SK-N-SH (cell line): ENCODE data around the gene UBE2G2. TPM values are rescaled to one million over a fixed set of nuclear protein-coding genes. Genes with fewer than 3 reads are reported as not detected.
A peak's percentile ranks its signal among the peaks of the same experiment; 100 is the strongest.

Experiments
- CTCF ChIA-PET: fragments of 300-600, 350-600 bp; formaldehyde crosslinking; extraction: SDS; loops from one replicate; lab custom pipeline; 2021; lab: Yijun Ruan, JAX
- POLR2A ChIA-PET: fragments of 350-600 bp; sonication (Branson Sonifier 250); formaldehyde crosslinking; extraction: SDS; loops from one replicate; lab custom pipeline; 2020; ENCODE audit warnings: antibody characterized with exemption, inconsistent platforms; lab: Yijun Ruan, JAX
- DNase-seq: peaks from one replicate; pipeline ENCODE4 v3.0.0; 2012
- H2AFZ ChIP-seq: fragments of 200-600 bp; sonication (generic); 2 replicates; pipeline ENCODE4 v1.8.1; 2016; ENCODE audit warnings: antibody characterized with exemption, mild to moderate bottlenecking, low read depth
- H3F3A ChIP-seq: fragments of 200-600 bp; sonication (generic); replicated peaks from 2 replicates; pipeline ENCODE3; 2016; ENCODE audit warnings: antibody characterized with exemption, mild to moderate bottlenecking; ENCODE audit not compliant: insufficient read depth
- H3K27ac ChIP-seq, 2 experiments: fragments of 200-500 bp in 1 of 2; fragments of 200-600 bp in 1 of 2; sonication (Bioruptor generic) in 1 of 2; sonication (generic), shearing (Covaris generic) in 1 of 2; 2 replicates each; pipeline versions ENCODE4 v1.5.1 to v1.6.1; 2014 to 2016; ENCODE audit warnings: low read depth in 2 of 2, inconsistent platforms in 1 of 2, low read length in 1 of 2, mild to moderate bottlenecking in 1 of 2, mixed read lengths in 1 of 2
- H3K27me3 ChIP-seq: fragments of 200-600 bp; sonication (generic), shearing (Covaris generic); 2 replicates; pipeline ENCODE4 v1.6.1; 2016; ENCODE audit warnings: mixed run types; ENCODE audit not compliant: insufficient read depth
- H3K36me3 ChIP-seq, 2 experiments: fragments of 200-500 bp in 1 of 2; fragments of 200-600 bp in 1 of 2; sonication (Bioruptor generic) in 1 of 2; sonication (generic) in 1 of 2; replicated peaks in 1 of 2; 2 replicates each; pipeline versions ENCODE3 to v1.5.1; 2014 to 2016; ENCODE audit warnings: low read length in 1 of 2, mild to moderate bottlenecking in 1 of 2; ENCODE audit not compliant: insufficient read depth in 2 of 2, control insufficient read depth in 1 of 2
- H3K4me1 ChIP-seq, 2 experiments: fragments of 200-500 bp in 1 of 2; fragments of 200-600 bp in 1 of 2; sonication (Bioruptor generic) in 1 of 2; sonication (generic), shearing (Covaris generic) in 1 of 2; 2 replicates each; pipeline versions ENCODE4 v1.5.1 to v1.6.1; 2014 to 2016; ENCODE audit warnings: low read depth in 1 of 2, low read length in 1 of 2, mixed run types in 1 of 2; ENCODE audit not compliant: insufficient read depth in 2 of 2, control insufficient read depth in 1 of 2
- H3K4me2 ChIP-seq: fragments of 200-600 bp; sonication (generic), shearing (Covaris generic); 2 replicates; pipeline ENCODE4 v1.6.1; 2017; ENCODE audit warnings: mixed run types
- H3K4me3 ChIP-seq, 2 experiments: fragments of 200-500 bp in 1 of 2; fragments of 200-600 bp in 1 of 2; sonication (Bioruptor generic) in 1 of 2; sonication (generic), shearing (Covaris generic) in 1 of 2; 2 replicates each; pipeline versions ENCODE4 v1.5.1 to v1.8.1; 2014 to 2016; ENCODE audit warnings: low read depth in 2 of 2, inconsistent platforms in 1 of 2, low read length in 1 of 2, mild to moderate bottlenecking in 1 of 2, mixed read lengths in 1 of 2, moderate library complexity in 1 of 2
- H3K79me2 ChIP-seq: fragments of 200-600 bp; sonication (generic); 2 replicates; pipeline ENCODE4 v1.8.1; 2017; ENCODE audit warnings: mild to moderate bottlenecking; ENCODE audit not compliant: insufficient read depth
- H3K9ac ChIP-seq: fragments of 200-600 bp; sonication (generic); 2 replicates; pipeline ENCODE4 v1.6.1; 2017; ENCODE audit warnings: mixed run types
- H3K9me2 ChIP-seq: fragments of 200-600 bp; sonication (generic); 2 replicates; pipeline ENCODE4 v1.6.1; 2017; ENCODE audit warnings: mixed run types
- H3K9me3 ChIP-seq: fragments of 200-600 bp; sonication (generic); 2 replicates; pipeline ENCODE4 v1.6.1; 2017; ENCODE audit warnings: mixed run types, mild to moderate bottlenecking, moderate library complexity
- H4K20me1 ChIP-seq: fragments of 200-600 bp; sonication (generic); 2 replicates; pipeline ENCODE4 v1.6.1; 2017; ENCODE audit warnings: mild to moderate bottlenecking, mixed run types; ENCODE audit not compliant: insufficient read depth
- CHD2 ChIP-seq: fragments of 150-350 bp; IDR thresholded peaks from 2 replicates; pipeline ENCODE4 v1.6.1; 2018; ENCODE audit warnings: low read length; ENCODE audit not compliant: partially characterized antibody
- ELF1 ChIP-seq: IDR thresholded peaks from 2 replicates; pipeline ENCODE4 v1.4.0; 2012
- EP300 ChIP-seq, 2 experiments: IDR thresholded peaks; 2 replicates each; pipeline versions ENCODE4 v1.4.0 to v1.6.1; 2012; ENCODE audit warnings: borderline replicate concordance in 1 of 2, low read depth in 1 of 2, low read length in 1 of 2
- EZH2phosphoT487 ChIP-seq: fragments of 200-600 bp; sonication (generic); IDR thresholded peaks from 2 replicates; pipeline ENCODE4 v1.6.1; 2017; ENCODE audit warnings: low read depth, mixed run types, mild to moderate bottlenecking, antibody characterized with exemption, moderate library complexity, borderline replicate concordance
- FOSL2 ChIP-seq: IDR thresholded peaks from 2 replicates; pipeline ENCODE4 v1.4.0; 2012; ENCODE audit warnings: low read depth, mild to moderate bottlenecking, moderate library complexity, borderline replicate concordance
- FOXJ3 ChIP-seq: sonication (generic); formaldehyde crosslinking; IDR thresholded peaks from 2 replicates; pipeline ENCODE4 v1.5.1; 2020; ENCODE audit warnings: mild to moderate bottlenecking, missing genetic modification reagents
- GATA2 ChIP-seq: sonication (generic); formaldehyde crosslinking; IDR thresholded peaks from 2 replicates; pipeline ENCODE4 v1.5.0; 2020; ENCODE audit warnings: mild to moderate bottlenecking, missing genetic modification reagents
- IRF3 ChIP-seq: fragments of 150-350 bp; IDR thresholded peaks from 2 replicates; pipeline ENCODE4 v1.6.1; 2016; ENCODE audit warnings: mild to moderate bottlenecking, low read depth, low read length
- POLR2AphosphoS5 ChIP-seq: IDR thresholded peaks from 2 replicates; pipeline ENCODE4 v1.6.1; 2012; ENCODE audit warnings: low read depth, low read length
- RAD21 ChIP-seq: IDR thresholded peaks from 2 replicates; pipeline ENCODE4 v1.6.1; 2012; ENCODE audit warnings: mild to moderate bottlenecking, low read length
- RCOR1 ChIP-seq: fragments of 150-350 bp; IDR thresholded peaks from 2 replicates; pipeline ENCODE4 v1.6.1; 2017; ENCODE audit warnings: antibody characterized with exemption, low read length
- USF2 ChIP-seq: fragments of 150-350 bp; IDR thresholded peaks from 2 replicates; pipeline ENCODE4 v1.6.1; 2017; ENCODE audit warnings: antibody characterized with exemption, low read length, low read depth, borderline replicate concordance
- WGBS: methylation state at CpG from one replicate; pipeline ENCODE4 v1.1.6; 2017; ENCODE audit warnings: low lambda C conversion rate; 5-methylcytosine and 5-hydroxymethylcytosine counted together
- polyA plus RNA-seq, 3 experiments: library from polyadenylated mRNA; depleted of rRNA; stranded (reverse); fragments of >200 nt; gene quantifications; 2 replicates each; pipeline ENCODE4 v1.2.3, GENCODE V29; 2012
- TF ChIP-seq, protein P1 (sequence below): IDR thresholded peaks from 2 replicates; pipeline ENCODE4 v1.4.0; 2012; ENCODE audit warnings: low read depth, borderline replicate concordance

The UBE2G2 gene
- polyA plus RNA-seq, 1 of the 3 experiments (the other 2 are of a cell fraction): 129 TPM

GRCh38 chr21:44834951-44835646, 33.5 kb upstream of the UBE2G2 start:
- Histone ChIP-seq H2AFZ (no peak overlapping the region), H3K79me2 (no peaks in the 10 kb centered on the region), H3K27me3 (no peaks in the 10 kb centered on the region)
- POLR2A ChIA-PET: no interaction called here
- TF ChIP-seq FOXJ3 (CRISPR knock-in tag) (no peak), RCOR1 (no peak), RAD21 (peak; percentile 32), USF2 (no peak), IRF3 (no peak), GATA2 (CRISPR knock-in tag) (no peak)
- TF ChIP-seq, protein P1, sequence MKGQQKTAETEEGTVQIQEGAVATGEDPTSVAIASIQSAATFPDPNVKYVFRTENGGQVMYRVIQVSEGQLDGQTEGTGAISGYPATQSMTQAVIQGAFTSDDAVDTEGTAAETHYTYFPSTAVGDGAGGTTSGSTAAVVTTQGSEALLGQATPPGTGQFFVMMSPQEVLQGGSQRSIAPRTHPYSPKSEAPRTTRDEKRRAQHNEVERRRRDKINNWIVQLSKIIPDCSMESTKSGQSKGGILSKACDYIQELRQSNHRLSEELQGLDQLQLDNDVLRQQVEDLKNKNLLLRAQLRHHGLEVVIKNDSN: no peak
- TF ChIP-seq, all 33 proteins: peak for 1
- CTCF ChIA-PET: no interaction called here
- no peak overlapping the region for H3K9ac ChIP-seq
- H3K9me2 ChIP-seq: no peaks in the 10 kb centered on the region
- no peak overlapping the region for H3K4me3 ChIP-seq
- H3K27ac ChIP-seq: no peak overlapping the region
- H3F3A ChIP-seq: no peaks in the 10 kb centered on the region
- no peak for DNase-seq
- 90% methylated on average over 28 of the region's 29 CpGs for WGBS
- no peaks in the 10 kb centered on the region; a peak in 1 of 4 replicates for H3K4me1 ChIP-seq
- no peak overlapping the region for H3K4me2 ChIP-seq
- H4K20me1 ChIP-seq: no peaks in the 10 kb centered on the region
- H3K36me3 ChIP-seq: no peaks in the 10 kb centered on the region
- no peaks in the 10 kb centered on the region for H3K9me3 ChIP-seq

- no peaks in the 10 kb centered on the region for H3K9me2 ChIP-seq
- no peaks in the 10 kb centered on the region for H3F3A ChIP-seq
- no peak for DNase-seq
- H3K9me3 ChIP-seq: no peaks in the 10 kb centered on the region
- H3K4me3 ChIP-seq: no peak overlapping the region
- no peak for TF ChIP-seq EZH2phosphoT487
- TF ChIP-seq EP300 (IDR thresholded peaks at IDR 0.05; ENCODE audit: borderline replicate concordance in 1 of 2, low read depth in 1 of 2, low read length in 1 of 2): no peak
- TF ChIP-seq ELF1: no peak
- no peak for TF ChIP-seq RCOR1
- no peak for TF ChIP-seq USF2
- no peak for TF ChIP-seq POLR2AphosphoS5
- no peak for TF ChIP-seq GATA2 (CRISPR knock-in tag)
- TF ChIP-seq FOSL2: no peak
- no peak for TF ChIP-seq CHD2
- no peak for TF ChIP-seq RAD21
- TF ChIP-seq, all 33 proteins: peak for 0
- Histone ChIP-seq H3K79me2 (no peaks in the 10 kb centered on the region), H3K36me3 (no peaks in the 10 kb centered on the region), H3K9ac (no peak overlapping the region), H3K4me2 (no peak overlapping the region), H3K27me3 (no peaks in the 10 kb centered on the region), H4K20me1 (no peaks in the 10 kb centered on the region), H3K4me1 (no peaks in the 10 kb centered on the region; a peak in 1 of 4 replicates), H3K27ac (no peak overlapping the region), H2AFZ (no peak overlapping the region)
- 77% methylated on average over 21 of the region's 26 CpGs for WGBS
- ChIA-PET CTCF (no interaction called here), POLR2A (no interaction called here)
Observed at GRCh38 chr21:44834231-44834950, 32.8 kb upstream of the UBE2G2 start.
